IgD-negative memory B cell (primary cell): ENCODE results near the gene GPC5. TPM values are rescaled to one million over a fixed set of nuclear protein-coding genes. Genes with fewer than 3 reads are reported as not detected.
A peak's percentile ranks its signal among the peaks of the same experiment; 100 is the strongest.
"Not testable (repeated sequence)": the region's sequence is repeated elsewhere in the genome, so short reads cannot be mapped to it uniquely, and the experiment has no call there.

Source experiments
- H3K27ac Mint-ChIP-seq, 3 donors: one replicate each; pipeline ENCODE4 v1.8.0; 2020 to 2022; ENCODE audit warnings: mild to moderate bottlenecking in 3 of 3, mixed read lengths in 3 of 3, moderate library complexity in 1 of 3
- H3K27me3 Mint-ChIP-seq: one replicate; pipeline ENCODE4 v1.8.0; 2021; ENCODE audit warnings: mixed read lengths
- H3K36me3 Mint-ChIP-seq: one replicate; pipeline ENCODE4 v1.8.0; 2020; ENCODE audit warnings: mild to moderate bottlenecking, mixed read lengths
- H3K4me1 Mint-ChIP-seq, 3 donors: one replicate each; pipeline ENCODE4 v1.8.0; 2020 to 2022; ENCODE audit warnings: mixed read lengths in 3 of 3, mild to moderate bottlenecking in 1 of 3
- H3K4me3 Mint-ChIP-seq, 4 donors: one replicate each; pipeline ENCODE4 v1.8.0; 2020 to 2022; ENCODE audit warnings: mild to moderate bottlenecking in 4 of 4, mixed read lengths in 4 of 4, moderate library complexity in 3 of 4
- H3K9me3 Mint-ChIP-seq, 3 donors: one replicate each; pipeline ENCODE4 v1.8.0; 2020 to 2021; ENCODE audit warnings: mixed read lengths in 3 of 3, mild to moderate bottlenecking in 1 of 3
- polyA plus RNA-seq: library from polyadenylated mRNA; unstranded; fragments of 300-500 nt; fragmentation: Illumina TruSeq; gene quantifications from one replicate; pipeline ENCODE4 v1.2.3, GENCODE V29; 2021

Gene GPC5
- polyA plus RNA-seq, 1 donor from 2014 or later = 0.24 TPM

DNA sequence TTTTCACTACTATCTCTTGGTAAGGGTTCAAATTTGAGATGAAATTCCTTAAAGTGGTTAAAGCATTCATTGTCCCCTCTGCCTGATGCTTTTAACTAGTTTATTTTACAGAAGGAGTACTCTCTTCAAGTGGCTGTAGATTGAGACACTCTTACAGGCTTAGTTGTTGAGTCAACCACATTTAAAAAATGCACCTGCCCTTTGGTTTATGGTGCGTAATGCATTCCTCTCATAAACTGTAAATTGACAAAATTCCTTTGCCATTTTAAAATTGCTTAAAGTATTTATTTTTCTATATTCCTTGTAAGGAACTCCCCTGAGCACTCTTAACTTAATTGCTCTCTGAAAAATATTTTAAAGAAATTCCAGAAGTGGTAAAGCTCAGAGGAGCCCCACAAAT lies 826 bp upstream of the GPC5 start:
- peaks cover 10 to 21% (median 12%) of the 10 kb centered on the region in 3 donors for H3K4me1 Mint-ChIP-seq
- no peaks in the 10 kb centered on the region for H3K9me3 Mint-ChIP-seq
- peak overlapping the region in 1 of 4 donors; percentile 87 for H3K4me3 Mint-ChIP-seq
- peaks cover 11% of the 10 kb centered on the region for H3K27me3 Mint-ChIP-seq
- H3K27ac Mint-ChIP-seq = no peak overlapping the region
- no peaks in the 10 kb centered on the region for H3K36me3 Mint-ChIP-seq

DNA sequence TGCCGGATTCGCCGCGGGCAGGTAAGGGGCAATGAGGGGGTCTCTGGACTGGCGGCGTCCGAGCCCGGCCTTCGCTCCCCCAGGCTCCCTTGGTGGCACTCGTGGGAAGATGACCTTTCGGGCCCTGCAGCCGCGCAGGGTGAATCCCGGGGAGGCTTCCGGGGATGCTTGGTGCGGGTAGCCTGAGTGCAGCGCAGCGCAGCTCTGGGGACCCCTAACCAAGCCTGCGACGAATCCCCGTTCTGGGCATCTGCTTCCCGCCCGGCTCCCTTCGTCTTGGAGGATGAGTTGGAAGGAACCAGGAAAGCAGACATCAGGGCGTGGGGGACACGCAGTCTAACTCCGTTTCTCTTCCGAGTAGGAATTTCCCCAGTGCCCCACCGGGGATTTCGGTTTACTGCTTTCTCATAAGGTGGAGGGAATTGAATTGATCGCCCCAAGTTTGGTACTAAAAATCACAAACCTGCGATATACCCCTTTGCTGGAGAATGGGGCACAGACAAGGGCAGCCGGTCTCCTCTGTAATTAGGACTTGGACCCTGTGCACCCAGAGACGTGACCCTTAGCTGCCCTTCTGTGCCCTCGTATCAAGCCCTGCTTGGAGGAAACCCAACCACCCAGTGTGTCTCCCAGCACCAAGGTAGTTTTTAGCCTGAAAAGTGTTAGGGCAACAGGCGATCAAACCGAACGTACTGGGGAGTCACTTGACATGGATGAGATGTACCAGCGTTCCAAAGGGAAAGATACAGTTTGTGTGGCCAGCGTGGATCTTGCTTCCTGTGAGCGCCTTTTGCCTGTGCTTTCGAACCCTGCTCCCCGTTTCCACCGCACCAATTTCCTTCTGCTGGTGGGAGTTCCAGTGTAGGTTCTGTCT lies 1.0 kb downstream of the GPC5 start:
- Mint-ChIP-seq H3K27me3 (peaks cover 7% of the 10 kb centered on the region), H3K4me3 (peak overlapping the region; percentile 79 to 93 (median 85)), H3K4me1 (peaks cover 10 to 21% (median 14%) of the 10 kb centered on the region in 3 donors), H3K9me3 (no peaks in the 10 kb centered on the region), H3K27ac (no peak overlapping the region), H3K36me3 (no peaks in the 10 kb centered on the region)

DNA sequence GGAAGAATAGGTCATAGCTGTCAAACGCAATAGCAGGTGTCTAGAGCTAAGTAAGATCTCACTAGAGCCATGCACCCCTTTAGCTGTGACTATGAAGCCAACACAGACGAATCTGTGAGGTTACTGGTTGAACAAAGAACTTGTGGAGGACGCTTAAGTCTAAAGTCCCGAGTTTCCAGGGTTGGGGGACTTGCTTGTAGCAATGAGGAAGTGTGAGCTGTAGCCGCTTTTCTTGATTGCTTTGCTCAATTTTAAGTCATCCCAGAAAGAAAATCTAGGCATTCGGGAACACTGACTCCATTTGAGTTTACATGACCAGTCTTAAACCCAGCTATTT lies 1.6 kb downstream of the GPC5 start:
- Mint-ChIP-seq H3K36me3 (no peaks in the 10 kb centered on the region), H3K4me1 (peaks cover 10 to 21% (median 14%) of the 10 kb centered on the region in 3 donors), H3K27me3 (peaks cover 7% of the 10 kb centered on the region), H3K4me3 (peak overlapping the region in 3 of 4 donors; percentile 79 to 93 (median 90)), H3K27ac (no peak overlapping the region), H3K9me3 (no peaks in the 10 kb centered on the region)

DNA sequence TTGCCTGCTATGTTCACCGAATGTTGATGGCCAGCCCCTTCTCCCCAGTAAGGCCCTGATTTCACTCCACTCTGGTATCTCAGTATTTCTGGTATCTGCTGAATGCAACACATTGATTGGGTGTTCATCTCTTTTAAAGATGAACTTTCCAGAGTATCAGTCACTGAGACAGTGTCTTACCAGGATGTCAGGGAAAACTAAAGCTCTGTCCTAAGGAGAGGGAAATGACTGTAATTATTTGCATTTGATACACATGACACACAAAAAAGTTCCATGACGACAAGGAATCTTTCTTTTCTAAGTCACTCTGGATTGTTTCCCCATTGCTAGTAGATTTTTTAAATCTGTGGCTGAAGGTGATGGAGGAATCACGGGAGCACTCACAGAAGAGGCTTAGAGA lies 2.2 kb downstream of the GPC5 start:
- H3K4me1 Mint-ChIP-seq = peaks cover 15 to 21% (median 19%) of the 10 kb centered on the region in 3 donors
- H3K9me3 Mint-ChIP-seq = no peaks in the 10 kb centered on the region
- H3K4me3 Mint-ChIP-seq = peak overlapping the region in 2 of 4 donors; percentile 8 to 53
- peaks cover 2% of the 10 kb centered on the region for H3K36me3 Mint-ChIP-seq
- peaks cover 7% of the 10 kb centered on the region for H3K27me3 Mint-ChIP-seq
- peak overlapping the region in 1 of 3 donors; percentile 53 for H3K27ac Mint-ChIP-seq

DNA sequence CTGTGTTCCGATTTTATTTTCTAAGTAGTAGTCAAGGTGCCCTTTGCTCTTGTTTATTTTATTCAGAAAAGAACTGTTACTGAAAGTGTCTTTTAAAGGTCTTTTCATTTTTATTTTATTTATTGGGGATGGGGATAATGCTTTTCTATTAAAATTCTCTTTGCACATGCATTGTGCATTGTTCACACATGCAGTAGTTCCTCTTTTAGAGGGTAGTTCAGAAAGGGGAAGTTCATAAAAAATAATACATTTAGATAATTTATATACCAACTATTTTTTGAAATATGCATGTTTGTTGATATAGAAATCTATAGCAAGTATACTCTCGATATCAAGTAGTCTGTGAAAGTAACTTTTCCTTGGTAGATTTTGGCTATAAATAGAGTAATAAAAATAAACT lies 3.5 kb downstream of the GPC5 start:
- H3K4me3 Mint-ChIP-seq = peak overlapping the region in 2 of 4 donors; percentile 49 to 73
- peaks cover 0 to 3% (median 0%) of the 10 kb centered on the region in 3 donors for H3K9me3 Mint-ChIP-seq
- H3K36me3 Mint-ChIP-seq = peaks cover 2% of the 10 kb centered on the region
- peaks cover 15 to 25% (median 19%) of the 10 kb centered on the region in 3 donors for H3K4me1 Mint-ChIP-seq
- H3K27me3 Mint-ChIP-seq = peaks cover 7% of the 10 kb centered on the region
- H3K27ac Mint-ChIP-seq = peak overlapping the region in 1 of 3 donors; percentile 47

DNA sequence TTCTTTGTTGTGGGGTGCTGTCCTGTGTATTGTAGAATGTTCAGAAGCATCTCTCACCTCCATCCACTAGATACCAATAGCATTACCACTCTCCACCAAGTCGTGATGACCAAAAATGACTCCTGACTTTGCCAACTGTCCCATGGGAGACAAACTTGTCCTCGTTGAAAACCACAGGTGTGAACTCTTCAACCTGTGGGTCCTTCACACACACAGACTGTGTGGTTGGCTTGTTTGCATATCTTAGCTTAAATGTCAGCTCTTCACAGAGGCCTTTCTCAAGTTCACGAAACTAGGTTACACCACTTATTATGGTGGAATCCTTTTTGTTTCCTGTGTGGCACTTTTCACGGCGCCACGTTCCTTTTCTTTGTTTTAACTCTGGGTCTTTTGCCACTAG lies 6.8 kb downstream of the GPC5 start:
- Mint-ChIP-seq H3K36me3 (peaks cover 2% of the 10 kb centered on the region), H3K4me1 (peaks cover 8 to 19% (median 14%) of the 10 kb centered on the region in 3 donors), H3K27ac (no peak overlapping the region), H3K27me3 (no peaks in the 10 kb centered on the region), H3K4me3 (peak overlapping the region in 2 of 4 donors; percentile 6 to 21), H3K9me3 (peaks cover 0 to 3% (median 0%) of the 10 kb centered on the region in 3 donors)

DNA sequence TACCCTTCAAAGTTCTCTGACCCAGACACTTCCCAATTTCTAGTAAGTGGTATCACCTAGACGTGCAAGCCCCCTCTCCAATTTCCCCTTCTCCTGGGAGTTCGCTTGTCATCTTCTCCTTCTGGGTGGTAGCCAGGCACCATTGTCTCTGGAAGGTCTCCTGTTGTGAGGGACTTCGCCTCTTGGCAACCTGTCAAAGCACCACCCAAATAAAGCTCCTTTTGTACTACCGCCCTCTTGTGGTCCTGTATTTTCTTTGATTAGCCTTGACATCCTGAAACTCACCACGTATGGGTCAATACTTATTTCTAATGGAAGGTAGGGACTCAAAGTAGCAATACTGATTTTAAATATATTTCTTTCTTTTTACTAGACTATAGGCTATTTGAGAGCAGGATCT lies 8.2 kb downstream of the GPC5 start:
- no peaks in the 10 kb centered on the region for H3K27me3 Mint-ChIP-seq
- peaks cover 8 to 10% (median 9%) of the 10 kb centered on the region in 3 donors for H3K4me1 Mint-ChIP-seq
- no peak overlapping the region for H3K4me3 Mint-ChIP-seq
- H3K27ac Mint-ChIP-seq = no peak overlapping the region
- peaks cover 2% of the 10 kb centered on the region for H3K36me3 Mint-ChIP-seq
- H3K9me3 Mint-ChIP-seq = peaks cover 0 to 3% (median 0%) of the 10 kb centered on the region in 3 donors

DNA sequence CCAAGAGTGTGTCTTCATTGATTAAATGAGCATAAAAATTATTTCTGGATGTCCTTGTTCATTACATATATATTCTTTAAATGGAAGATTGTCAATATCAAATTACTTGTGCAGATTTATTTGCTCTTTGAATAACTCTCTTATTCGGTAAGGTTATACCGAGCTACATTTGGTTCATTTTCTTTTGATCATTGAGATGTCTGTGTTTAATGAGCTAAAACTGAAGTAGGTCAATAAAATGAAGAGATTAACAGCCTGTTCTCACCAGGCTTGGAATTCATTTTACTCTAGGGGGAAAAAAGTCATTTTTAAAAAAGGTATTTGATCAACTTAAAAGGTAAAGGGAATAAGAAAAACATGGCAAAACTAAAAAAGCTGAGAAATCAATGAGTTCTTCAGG lies 10.6 kb downstream of the GPC5 start:
- Mint-ChIP-seq H3K36me3 (peaks cover 2% of the 10 kb centered on the region), H3K4me1 (peaks cover 5% of the 10 kb centered on the region in 3 donors), H3K4me3 (no peak overlapping the region), H3K27me3 (peaks cover 2% of the 10 kb centered on the region), H3K27ac (no peak overlapping the region), H3K9me3 (peaks cover 0 to 3% (median 0%) of the 10 kb centered on the region in 3 donors)

DNA sequence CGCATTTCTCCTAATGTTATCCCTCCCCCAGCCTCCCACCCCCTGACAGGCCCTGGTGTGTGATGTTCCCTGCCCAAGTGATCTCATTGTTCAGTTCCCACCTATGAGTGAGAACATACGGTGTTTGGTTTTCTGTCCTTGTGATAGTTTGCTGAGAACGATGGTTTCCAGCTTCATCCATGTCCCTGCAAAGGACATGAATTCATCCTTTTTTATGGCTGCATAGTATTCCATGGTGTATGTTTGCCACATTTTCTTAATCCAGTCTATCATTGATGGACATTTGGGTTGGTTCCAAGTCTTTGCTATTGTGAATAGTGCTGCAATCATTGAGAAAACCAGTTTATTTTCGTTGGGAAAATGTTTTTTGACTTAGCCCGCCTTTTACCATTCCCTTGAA lies 18.2 kb downstream of the GPC5 start:
- not testable (repeated sequence) for H3K9me3 Mint-ChIP-seq, H3K27me3 Mint-ChIP-seq, H3K4me3 Mint-ChIP-seq, H3K36me3 Mint-ChIP-seq, H3K27ac Mint-ChIP-seq, H3K4me1 Mint-ChIP-seq

DNA sequence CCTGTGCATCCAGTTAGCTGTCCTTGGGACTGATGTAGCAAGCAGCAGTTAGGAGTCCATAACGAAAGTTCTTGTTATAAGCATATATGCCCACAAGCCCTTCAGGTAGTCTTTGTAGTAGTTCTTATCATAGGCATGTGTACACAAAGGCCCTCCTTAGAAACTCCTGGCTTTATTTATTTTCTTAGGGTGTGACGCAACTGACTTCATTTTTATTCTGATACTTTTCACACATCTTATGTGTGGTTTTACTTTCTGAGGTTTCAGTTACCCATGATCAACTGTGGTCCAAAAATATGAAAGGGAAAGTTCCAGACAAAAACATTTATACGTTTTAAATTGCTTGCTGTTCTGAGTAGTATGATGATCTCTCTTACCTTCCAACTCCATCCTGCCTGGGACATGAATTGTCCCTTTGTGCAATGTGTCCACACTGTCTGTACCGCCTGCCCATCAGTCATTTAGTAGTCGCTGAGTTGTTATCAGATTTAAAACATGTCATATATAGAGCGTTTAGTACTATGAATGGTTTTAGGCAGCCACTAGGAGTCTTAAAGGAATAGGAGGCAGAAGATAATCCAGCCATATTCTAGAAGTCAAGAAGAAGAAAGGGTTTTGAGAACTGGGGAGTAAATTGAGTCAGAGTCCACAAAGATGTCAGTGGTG lies 19.4 kb downstream of the GPC5 start:
- no peaks in the 10 kb centered on the region for H3K27me3 Mint-ChIP-seq

DNA sequence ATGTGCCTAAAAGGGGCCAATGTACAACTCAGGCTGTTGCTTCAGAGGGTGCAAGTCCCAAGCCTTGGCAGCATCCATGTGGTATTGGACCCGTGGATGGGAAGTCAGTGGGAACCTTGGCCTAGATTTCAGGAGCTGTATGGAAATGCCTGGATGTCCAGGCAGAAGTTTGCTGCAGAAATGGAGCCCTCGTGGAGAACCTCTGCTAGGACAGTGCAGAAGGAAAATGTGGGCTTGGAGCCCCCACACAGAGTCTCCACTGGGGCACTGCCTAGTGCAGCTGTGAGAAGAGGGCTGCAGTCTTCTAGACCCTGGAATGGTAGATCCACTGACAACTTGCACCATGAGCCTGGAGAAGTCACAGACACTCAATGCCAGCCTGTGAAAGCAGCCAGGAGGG lies 28.5 kb downstream of the GPC5 start:
- Mint-ChIP-seq H3K27me3 (peaks cover 2% of the 10 kb centered on the region), H3K27ac (no peak overlapping the region), H3K4me3 (no peak overlapping the region), H3K36me3 (peaks cover 3% of the 10 kb centered on the region), H3K4me1 (no peaks in the 10 kb centered on the region), H3K9me3 (peaks cover 9 to 27% (median 18%) of the 10 kb centered on the region in 3 donors)

More for the DNA sequence above, 19.4 kb downstream of the GPC5 start:
- Mint-ChIP-seq H3K36me3 (no peaks in the 10 kb centered on the region), H3K9me3 (peaks cover 0 to 1% (median 0%) of the 10 kb centered on the region in 3 donors), H3K4me1 (no peaks in the 10 kb centered on the region), H3K27ac (no peak overlapping the region), H3K4me3 (no peak overlapping the region)

DNA sequence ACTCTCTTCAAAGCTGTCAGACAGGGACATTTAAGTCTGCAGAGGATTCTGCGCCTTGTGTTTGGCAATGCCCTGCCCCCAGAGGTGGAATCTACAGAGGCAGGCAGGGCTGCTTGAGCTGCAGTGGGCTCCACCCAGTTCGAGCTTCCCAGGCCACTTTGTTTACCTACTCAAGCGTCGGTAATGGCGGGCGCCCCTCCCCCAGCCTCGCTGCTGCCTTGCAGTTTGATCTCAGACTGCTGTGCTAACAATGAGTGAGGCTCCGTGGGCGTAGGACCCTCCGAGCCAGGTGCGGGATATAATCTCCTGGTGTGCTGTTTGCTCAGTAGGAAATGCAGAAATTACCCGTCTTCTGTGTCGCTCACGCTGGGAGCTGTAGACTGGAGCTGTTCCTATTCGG lies 40.3 kb downstream of the GPC5 start:
- H3K27ac Mint-ChIP-seq, H3K4me1 Mint-ChIP-seq, H3K27me3 Mint-ChIP-seq, H3K36me3 Mint-ChIP-seq, H3K9me3 Mint-ChIP-seq: not testable (repeated sequence)
- peak overlapping the region in 1 of 4 donors; percentile 47 for H3K4me3 Mint-ChIP-seq

DNA sequence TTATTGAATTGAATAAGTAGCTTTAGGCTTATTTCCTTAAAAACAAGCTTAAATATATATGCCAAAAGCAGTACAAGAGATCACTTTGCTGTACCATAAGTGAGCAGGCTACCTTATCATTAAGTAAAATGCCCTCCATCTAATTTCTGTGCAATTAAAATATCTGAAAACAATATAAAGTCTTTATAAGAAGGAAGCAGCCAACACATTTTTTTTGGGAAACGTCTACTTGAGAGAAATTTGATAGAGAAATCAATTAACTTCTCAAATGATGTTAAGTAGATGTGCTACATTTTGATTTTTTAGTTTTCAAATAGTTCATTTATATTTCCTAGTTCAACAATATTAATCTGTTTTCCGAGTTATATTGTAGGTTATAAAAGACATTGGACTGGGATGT lies 52.5 kb downstream of the GPC5 start:
- H3K9me3 Mint-ChIP-seq = no peaks in the 10 kb centered on the region
- H3K36me3 Mint-ChIP-seq = no peaks in the 10 kb centered on the region
- H3K4me3 Mint-ChIP-seq = no peak overlapping the region
- H3K27ac Mint-ChIP-seq = no peak overlapping the region
- H3K4me1 Mint-ChIP-seq = no peaks in the 10 kb centered on the region
- peaks cover 4% of the 10 kb centered on the region for H3K27me3 Mint-ChIP-seq

DNA sequence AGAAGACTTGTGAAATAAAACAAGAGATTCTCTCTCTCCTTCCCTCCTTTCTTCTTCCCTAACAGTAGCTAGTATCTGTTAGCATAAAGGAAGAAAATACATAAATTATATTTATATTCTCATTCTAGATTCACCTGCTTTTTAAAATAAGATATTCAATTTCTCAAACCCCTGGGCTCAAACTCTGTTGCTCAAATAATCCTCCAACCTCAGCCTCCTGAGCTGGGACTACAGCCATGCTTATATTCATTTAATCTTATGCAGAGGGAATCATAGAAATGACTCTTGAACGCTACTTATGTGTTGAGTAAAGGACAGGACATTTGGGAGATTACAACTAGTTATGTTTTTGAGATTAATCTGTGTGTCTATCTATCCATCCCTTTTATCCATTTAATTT lies 56.2 kb downstream of the GPC5 start:
- Mint-ChIP-seq H3K9me3 (no peaks in the 10 kb centered on the region), H3K4me3 (no peak overlapping the region), H3K36me3 (no peaks in the 10 kb centered on the region), H3K27ac (no peak overlapping the region), H3K4me1 (no peaks in the 10 kb centered on the region), H3K27me3 (peaks cover 2% of the 10 kb centered on the region)

DNA sequence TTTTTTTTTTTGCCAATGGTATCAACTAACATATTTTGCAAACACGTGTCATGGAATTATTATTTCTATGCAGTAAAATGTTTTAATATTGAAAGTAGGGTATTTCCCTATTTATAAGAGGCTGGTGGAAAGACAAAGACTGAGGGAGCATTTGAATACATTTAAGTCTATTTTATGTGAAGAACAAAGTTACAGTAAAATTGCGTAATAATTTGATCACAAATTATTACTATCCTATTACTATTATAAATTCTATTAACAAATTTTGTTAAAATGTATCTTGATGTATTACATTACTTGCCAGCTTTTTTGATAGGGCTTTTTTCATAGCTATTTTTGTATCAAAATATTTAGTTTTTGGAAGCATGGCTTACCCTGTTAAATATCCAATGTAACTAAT lies 58.4 kb downstream of the GPC5 start:
- H3K9me3 Mint-ChIP-seq = no peaks in the 10 kb centered on the region

More for the DNA sequence above, 58.4 kb downstream of the GPC5 start:
- no peak overlapping the region for H3K4me3 Mint-ChIP-seq
- H3K27ac Mint-ChIP-seq = no peak overlapping the region
- H3K36me3 Mint-ChIP-seq = no peaks in the 10 kb centered on the region
- no peaks in the 10 kb centered on the region for H3K4me1 Mint-ChIP-seq
- H3K27me3 Mint-ChIP-seq = no peaks in the 10 kb centered on the region
